ENCODE measurements around the gene VPREB3.
A peak's percentile ranks its signal among the peaks of the same experiment; 100 is the strongest.

Gene VPREB3

GRCh38 chr22:23782703-23783102, 28.5 kb upstream of the VPREB3 start:
- no peak for DNase-seq (ENCODE audit: low read depth, low spot score)

- DNase-seq (ENCODE audit: low read depth, low spot score), result no peak
These were observed 28.0 kb upstream of the VPREB3 start for GRCh38 chr22:23782252-23782651.

- DNase-seq (ENCODE audit: low read depth, low spot score), result no peak
These were observed 27.4 kb upstream of the VPREB3 start for GRCh38 chr22:23781511-23782183.

- no peak for DNase-seq (ENCODE audit: low read depth, low spot score)
These were observed 26.8 kb upstream of the VPREB3 start for GRCh38 chr22:23781065-23781464.

- DNase-seq (ENCODE audit: low read depth, low spot score), result no peak
These were observed 26.0 kb upstream of the VPREB3 start for GRCh38 chr22:23780146-23780748.

GRCh38 chr22:23779731-23780130, 25.5 kb upstream of the VPREB3 start:
- DNase-seq (ENCODE audit: low read depth, low spot score), result no peak

- DNase-seq (ENCODE audit: low read depth, low spot score), result no peak
These were observed 24.9 kb upstream of the VPREB3 start for GRCh38 chr22:23779083-23779482.

GRCh38 chr22:23778577-23778900, 24.3 kb upstream of the VPREB3 start:
- no peak for DNase-seq (ENCODE audit: low read depth, low spot score)

GRCh38 chr22:23777776-23778576, 23.8 kb upstream of the VPREB3 start:
- no peak for DNase-seq (ENCODE audit: low read depth, low spot score)

GRCh38 chr22:23775779-23776375, 21.7 kb upstream of the VPREB3 start:
- DNase-seq (ENCODE audit: low read depth, low spot score), result no peak

- no peak for DNase-seq (ENCODE audit: low read depth, low spot score)
These were observed 20.8 kb upstream of the VPREB3 start for GRCh38 chr22:23774922-23775436.

GRCh38 chr22:23774114-23774921, 20.1 kb upstream of the VPREB3 start:
- no peak for DNase-seq (ENCODE audit: low read depth, low spot score)

GRCh38 chr22:23773483-23774113, 19.4 kb upstream of the VPREB3 start:
- no peak for DNase-seq (ENCODE audit: low read depth, low spot score)

- no peak for DNase-seq (ENCODE audit: low read depth, low spot score)
These were observed 18.6 kb upstream of the VPREB3 start, which contains the start of gene MMP11 for GRCh38 chr22:23772649-23773473. TSS of gene MMP11 (plus strand) at chr22:23772849. CDS start at chr22:23772871, 22 bp downstream.

- DNase-seq (ENCODE audit: low read depth, low spot score), result no peak
These were observed 18.1 kb upstream of the VPREB3 start for GRCh38 chr22:23772315-23772648.

- no peak for DNase-seq (ENCODE audit: low read depth, low spot score)
These were observed 15.2 kb upstream of the VPREB3 start for GRCh38 chr22:23769321-23769965.

- DNase-seq (ENCODE audit: low read depth, low spot score), result peak; percentile 18
These were observed 13.7 kb upstream of the VPREB3 start, which contains the start of gene CHCHD10 for GRCh38 chr22:23767673-23768548. TSS of gene CHCHD10 (minus strand) at chr22:23767972. CDS start at chr22:23767874, 98 bp downstream.

GRCh38 chr22:23767303-23767672, 13.1 kb upstream of the VPREB3 start:
- no peak for DNase-seq (ENCODE audit: low read depth, low spot score)
